Measurements from ENCODE around the gene TRERF1.

The TRERF1 gene

GRCh38 chr6:42347456-42347855 is 104.3 kb downstream of the TRERF1 start:
- TF ChIP-seq CTCF (IDR thresholded peaks at IDR 0.05; ENCODE audit: low read depth, low read length) = no peak

GRCh38 chr6:42345696-42346416 is 105.9 kb downstream of the TRERF1 start:
- DNase-seq (ENCODE audit: low read depth in 2 of 2) = no peak
- no peak for TF ChIP-seq CTCF (IDR thresholded peaks at IDR 0.05; ENCODE audit: low read depth, low read length)
- H3K4me3 ChIP-seq (replicated peaks in 1 of 2; ENCODE audit: low read depth in 2 of 2, low read length in 2 of 2) = no peak overlapping the region

More at GRCh38 chr6:42347456-42347855, 104.3 kb downstream of the TRERF1 start:
- DNase-seq (ENCODE audit: low read depth in 2 of 2) = no peak
- H3K4me3 ChIP-seq (replicated peaks in 1 of 2; ENCODE audit: low read depth in 2 of 2, low read length in 2 of 2) = no peak overlapping the region

GRCh38 chr6:42344756-42345155 is 107.0 kb downstream of the TRERF1 start:
- H3K4me3 ChIP-seq (replicated peaks in 1 of 2; ENCODE audit: low read depth in 2 of 2, low read length in 2 of 2) = no peak overlapping the region
- DNase-seq (ENCODE audit: low read depth in 2 of 2) = peak in 1 of 2 donors; percentile 15
- TF ChIP-seq CTCF (IDR thresholded peaks at IDR 0.05; ENCODE audit: low read depth, low read length) = no peak

- no peak for TF ChIP-seq CTCF (IDR thresholded peaks at IDR 0.05; ENCODE audit: low read depth, low read length)
- no peak overlapping the region for H3K4me3 ChIP-seq (replicated peaks in 1 of 2; ENCODE audit: low read depth in 2 of 2, low read length in 2 of 2)
- DNase-seq (ENCODE audit: low read depth in 2 of 2) = no peak
Observed at GRCh38 chr6:42341771-42342553, 109.8 kb downstream of the TRERF1 start.

GRCh38 chr6:42341221-42341620 is 110.5 kb downstream of the TRERF1 start:
- H3K4me3 ChIP-seq (replicated peaks in 1 of 2; ENCODE audit: low read depth in 2 of 2, low read length in 2 of 2) = no peak overlapping the region
- no peak for TF ChIP-seq CTCF (IDR thresholded peaks at IDR 0.05; ENCODE audit: low read depth, low read length)
- no peak for DNase-seq (ENCODE audit: low read depth in 2 of 2)

- no peak for DNase-seq (ENCODE audit: low read depth in 2 of 2)
- H3K4me3 ChIP-seq (replicated peaks in 1 of 2; ENCODE audit: low read depth in 2 of 2, low read length in 2 of 2) = no peak overlapping the region
Observed at GRCh38 chr6:42340511-42340910, 111.2 kb downstream of the TRERF1 start.

More at GRCh38 chr6:42340511-42340910, 111.2 kb downstream of the TRERF1 start:
- TF ChIP-seq CTCF (IDR thresholded peaks at IDR 0.05; ENCODE audit: low read depth, low read length) = no peak
